ENCODE data around the gene EMC6.
"Not testable (repeated sequence)": the region's sequence is repeated elsewhere in the genome, so short reads cannot be mapped to it uniquely, and the experiment has no call there.

DNA sequence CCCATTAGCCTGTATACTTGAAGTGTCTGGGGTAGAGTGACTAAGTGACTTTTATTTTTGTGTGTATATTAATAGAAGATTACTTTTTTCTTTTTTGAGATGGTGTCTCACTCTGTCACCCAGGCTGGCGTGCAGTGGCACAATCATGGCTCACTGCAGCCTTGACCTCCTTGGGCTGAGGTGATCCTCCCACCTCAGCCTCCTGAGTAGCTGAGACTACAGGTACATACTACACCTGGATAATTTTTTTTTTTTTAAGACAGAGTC is 37.0 kb downstream of the EMC6 start:
- TF ChIP-seq CTCF, EP300, POLR2A (IDR thresholded peaks at IDR 0.05): not testable (repeated sequence)

Data from gastroesophageal sphincter (tissue), 3 donors.